Activated CD4-positive, alpha-beta T cell treated with anti-CD3 and anti-CD28 coated beads for 36 hours (primary cell): Measurements from ENCODE around the gene ATG101. TPM values are rescaled to one million over a fixed set of nuclear protein-coding genes. Genes with fewer than 3 reads are reported as not detected.

ENCODE experiments used
- ATAC-seq: fragments of 200-7000 bp; cut with Tn5 transposase; one replicate; pipeline ENCODE4 v1.10.0; 2021; ENCODE audit warnings: mild to moderate bottlenecking, moderate library complexity
- CTCF ChIA-PET: fragments of 350-600 bp; sonication (Branson Sonifier 250); formaldehyde crosslinking; loops from one replicate; lab custom pipeline; 2021; ENCODE audit warnings: antibody characterized with exemption; lab: Charles Lee
- POLR2A ChIA-PET: fragments of 350-600 bp; sonication (Branson Sonifier 250); formaldehyde crosslinking; loops from one replicate; lab custom pipeline; 2021; ENCODE audit warnings: antibody characterized with exemption, inconsistent platforms; lab: Charles Lee
- DNase-seq: peaks from one replicate; pipeline ENCODE4 v3.0.0-alpha.2; 2020
- H3K27ac Mint-ChIP-seq: one replicate; pipeline ENCODE4 v1.8.0; 2021; ENCODE audit warnings: mixed read lengths
- H3K27me3 Mint-ChIP-seq: one replicate; pipeline ENCODE4 v1.8.0; 2021; ENCODE audit warnings: mixed read lengths
- H3K36me3 Mint-ChIP-seq: one replicate; pipeline ENCODE4 v1.8.0; 2021; ENCODE audit warnings: low read depth, mixed read lengths
- H3K4me1 Mint-ChIP-seq: one replicate; pipeline ENCODE4 v1.8.0; 2021; ENCODE audit warnings: mixed read lengths
- H3K4me3 Mint-ChIP-seq: one replicate; pipeline ENCODE4 v1.8.0; 2021; ENCODE audit warnings: mild to moderate bottlenecking, moderate library complexity, mixed read lengths
- H3K9me3 Mint-ChIP-seq: one replicate; pipeline ENCODE4 v1.8.0; 2021; ENCODE audit warnings: low read depth, mixed read lengths
- intact Hi-C, 2 experiments: fragments of 100-400 bp; cut with DNase I in 1 of 2; cut with micrococcal nuclease in 1 of 2; formaldehyde crosslinking; loops; one replicate each; pipeline versions ENCODE4 v1.14.2 to v1.15.1; 2022 to 2024; cut with DNase I, micrococcal nuclease
- total RNA-seq, 2 experiments: library from RNA; stranded (reverse); gene quantifications; one replicate each; pipeline ENCODE4 v1.2.3, GENCODE V29; 2021

The ATG101 gene
- total RNA-seq, 2 experiments from 2014 or later = 24.0 to 30.7 TPM

DNA sequence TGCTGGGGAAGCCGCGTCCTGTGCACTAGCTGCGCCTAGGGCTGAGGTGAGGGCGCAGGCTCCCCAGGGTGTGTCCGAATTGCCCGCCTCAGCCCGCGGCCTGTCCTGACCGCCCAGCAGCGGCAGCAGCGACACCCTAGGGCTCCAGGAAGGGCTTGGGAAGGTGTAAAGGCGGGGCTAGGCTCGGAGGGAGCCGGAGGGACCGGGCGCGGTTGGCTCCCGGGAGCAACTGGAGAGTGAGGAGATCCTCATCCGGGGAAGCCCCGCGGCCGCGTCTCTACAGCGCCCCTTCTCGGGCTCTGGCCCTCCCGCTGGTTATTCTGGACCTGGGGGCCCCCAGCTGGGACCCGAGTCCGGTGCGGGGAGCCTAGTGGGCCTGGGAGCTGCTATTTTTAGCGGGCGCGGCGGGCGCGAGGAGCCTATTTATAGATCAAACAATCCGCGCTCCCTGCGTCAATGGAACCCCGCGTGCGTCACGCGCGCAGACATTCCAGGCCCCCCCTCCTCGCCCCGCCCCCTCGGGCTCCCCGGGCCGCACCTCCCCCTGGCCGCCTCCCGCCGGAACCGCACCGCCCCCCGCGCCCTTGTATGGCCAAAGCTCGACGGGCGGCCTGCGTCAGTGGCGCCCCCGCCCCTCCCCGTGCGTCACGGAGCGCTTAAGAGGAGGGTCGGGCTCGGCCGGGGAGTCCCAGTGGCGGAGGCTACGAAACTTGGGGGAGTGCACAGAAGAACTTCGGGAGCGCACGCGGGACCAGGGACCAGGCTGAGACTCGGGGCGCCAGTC, 18.8 kb upstream of the ATG101 start, which contains the start of gene NR4A1:
Gene NR4A1, plus strand, starts transcription at position 685 of the 784 bp plus-strand sequence. CDS start 2,887 bp downstream, outside the sequence.
- H3K27ac Mint-ChIP-seq = peak within 1 kb of the TSS; percentile 91
- intact Hi-C loops = loop anchor here (1.0 kb wide), 8 partner anchors 14 to 955 kb away; partner anchors contain the start of genes ATG101 (in 2 of the 2), TAMALIN (in 2 of the 2), ACVR1B (in 1 of the 2) and EIF4B (in 1 of the 2)
- peaks cover 38% of the 10 kb centered on the region for H3K4me1 Mint-ChIP-seq
- peak within 1 kb of the TSS; percentile 92 for H3K4me3 Mint-ChIP-seq
- CTCF ChIA-PET = interaction anchor here (0.6 to 6.0 kb wide), 10 partner anchors 12 to 30 kb away, joined by 3 to 66 read pairs (median 4); partner anchors contain the start of gene ATG101
- peaks cover 29% of the 10 kb centered on the region for H3K36me3 Mint-ChIP-seq
- POLR2A ChIA-PET = interaction anchor here (0.6 to 2.1 kb wide), 9 partner anchors 9 to 45 kb away, joined by 3 to 12 read pairs (median 3); partner anchors contain the start of genes ATG101 and TAMALIN
- peak; percentile 88 for ATAC-seq
- DNase-seq = peak; percentile 100
- no peaks in the 10 kb centered on the region for H3K9me3 Mint-ChIP-seq
- H3K27me3 Mint-ChIP-seq = no peaks in the 10 kb centered on the region

DNA sequence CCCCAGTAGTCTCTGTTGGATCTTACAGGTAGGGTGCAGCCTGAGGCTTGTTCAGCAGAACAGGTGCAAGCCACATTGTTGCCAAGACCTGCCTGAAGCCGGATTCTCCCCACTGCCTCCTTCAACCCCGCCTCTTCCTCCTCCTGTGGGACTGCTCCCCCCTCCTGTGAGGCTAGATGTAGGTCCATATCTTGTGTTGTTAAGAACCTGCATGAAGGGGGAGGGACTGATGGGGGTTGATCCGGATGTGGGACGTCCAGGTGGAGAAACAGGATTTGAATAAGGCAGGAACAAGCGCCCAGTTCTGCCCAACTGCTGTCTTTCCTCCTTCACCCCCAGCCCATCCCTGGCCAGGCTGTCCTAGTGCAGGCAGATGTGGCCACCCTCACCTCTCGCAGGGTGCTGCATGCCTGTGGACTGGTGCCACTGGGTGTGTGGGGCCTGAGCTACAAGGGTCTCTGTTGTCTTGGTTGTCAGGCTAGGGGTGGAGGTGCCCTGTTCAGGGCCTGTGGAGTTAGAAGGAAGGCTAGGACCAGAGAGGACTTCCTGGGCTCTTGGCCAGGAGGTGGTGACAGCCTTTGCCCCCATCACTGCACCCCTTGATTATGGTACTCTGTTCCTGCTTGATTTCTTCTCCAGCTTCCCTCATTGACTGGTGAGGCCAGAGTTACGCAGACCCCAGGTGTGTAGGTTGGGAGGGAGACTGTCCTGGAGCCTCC, 17.2 kb upstream of the ATG101 start:
- H3K4me3 Mint-ChIP-seq = peak overlapping the region; percentile 92
- H3K9me3 Mint-ChIP-seq = no peaks in the 10 kb centered on the region
- CTCF ChIA-PET = interaction anchor here (0.9 to 6.0 kb wide), 4 partner anchors 14 to 27 kb away, joined by 3 to 66 read pairs (median 5); no protein-coding TSS in a partner anchor
- POLR2A ChIA-PET = interaction anchor here (0.8 kb wide), 1 partner anchor 81 kb away, joined by 3 read pairs; no protein-coding TSS in a partner anchor
- peak overlapping the region; percentile 88 for H3K27ac Mint-ChIP-seq
- DNase-seq (peak; percentile 43), ATAC-seq (no peak)
- no peaks in the 10 kb centered on the region for H3K27me3 Mint-ChIP-seq
- H3K4me1 Mint-ChIP-seq = peaks cover 38% of the 10 kb centered on the region
- peaks cover 38% of the 10 kb centered on the region for H3K36me3 Mint-ChIP-seq
- intact Hi-C loops = no loop called here

DNA sequence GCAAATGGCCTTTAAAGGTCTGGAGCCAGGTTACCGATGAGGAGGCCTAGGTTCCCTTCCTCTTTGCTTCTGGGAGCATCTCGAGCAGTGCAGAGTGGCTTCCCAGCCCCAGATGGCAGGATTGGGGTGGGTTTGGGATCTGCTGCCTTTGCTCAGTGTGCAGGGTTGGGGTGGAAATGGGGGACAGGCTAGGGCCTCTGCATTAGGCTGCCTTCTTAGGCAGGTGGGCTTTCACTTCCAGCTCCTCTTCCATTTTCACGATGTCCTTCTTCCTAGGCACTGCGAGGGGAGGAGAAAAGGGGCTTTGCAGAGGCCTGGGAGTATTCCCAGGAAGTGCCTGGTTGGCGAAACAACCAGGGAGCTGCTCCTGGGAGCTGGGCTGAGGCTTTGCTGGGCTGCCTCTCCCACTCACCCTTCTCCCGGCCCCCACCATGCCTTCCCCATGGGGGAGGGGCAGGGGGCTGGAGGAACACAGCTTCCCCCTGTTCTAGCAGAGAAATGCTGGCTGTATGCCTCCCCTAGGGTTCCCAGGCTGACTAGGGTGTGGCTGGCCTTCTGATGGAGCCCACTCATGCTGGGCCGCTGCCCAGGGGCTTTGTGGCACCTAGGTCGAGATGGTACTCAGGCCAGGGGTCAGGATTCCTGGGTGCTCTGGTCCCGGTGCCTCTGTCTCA, 16.1 kb upstream of the ATG101 start:
- H3K27ac Mint-ChIP-seq = peak overlapping the region; percentile 25
- H3K4me1 Mint-ChIP-seq = peaks cover 38% of the 10 kb centered on the region
- DNase-seq (no peak), ATAC-seq (no peak)
- H3K27me3 Mint-ChIP-seq = no peaks in the 10 kb centered on the region
- H3K36me3 Mint-ChIP-seq = peaks cover 43% of the 10 kb centered on the region
- peak overlapping the region; percentile 92 for H3K4me3 Mint-ChIP-seq
- ChIA-PET CTCF (interaction anchor here (0.9 to 6.0 kb wide), 3 partner anchors 19 to 28 kb away, joined by 3 to 66 read pairs (median 3); no protein-coding TSS in a partner anchor), POLR2A (no interaction called here)
- intact Hi-C loops = no loop called here
- no peaks in the 10 kb centered on the region for H3K9me3 Mint-ChIP-seq

- Mint-ChIP-seq H3K4me3 (peak overlapping the region; percentile 53), H3K36me3 (peaks cover 41% of the 10 kb centered on the region), H3K9me3 (no peaks in the 10 kb centered on the region), H3K4me1 (peaks cover 35% of the 10 kb centered on the region), H3K27ac (no peak overlapping the region), H3K27me3 (no peaks in the 10 kb centered on the region)
- CTCF ChIA-PET = interaction anchor here (1.1 to 6.0 kb wide), 2 partner anchors 20 to 28 kb away, joined by 3 to 66 read pairs; no protein-coding TSS in a partner anchor
- intact Hi-C loops = no loop called here
- POLR2A ChIA-PET = no interaction called here
- no peak for DNase-seq
- ATAC-seq = no peak
Observed at GRCh38 chr12:52054231-52054832, 15.4 kb upstream of the ATG101 start.

- Mint-ChIP-seq H3K27me3 (no peaks in the 10 kb centered on the region), H3K9me3 (no peaks in the 10 kb centered on the region), H3K36me3 (peaks cover 41% of the 10 kb centered on the region), H3K4me3 (peak overlapping the region; percentile 53), H3K4me1 (peaks cover 28% of the 10 kb centered on the region), H3K27ac (no peak overlapping the region)
- no peak for ATAC-seq
- intact Hi-C loops = no loop called here
- ChIA-PET CTCF (interaction anchor here (0.6 to 6.0 kb wide), 3 partner anchors 20 to 213 kb away, joined by 3 to 66 read pairs (median 3); no protein-coding TSS in a partner anchor), POLR2A (no interaction called here)
- no peak for DNase-seq
Observed at GRCh38 chr12:52054833-52055730, 14.7 kb upstream of the ATG101 start.

DNA sequence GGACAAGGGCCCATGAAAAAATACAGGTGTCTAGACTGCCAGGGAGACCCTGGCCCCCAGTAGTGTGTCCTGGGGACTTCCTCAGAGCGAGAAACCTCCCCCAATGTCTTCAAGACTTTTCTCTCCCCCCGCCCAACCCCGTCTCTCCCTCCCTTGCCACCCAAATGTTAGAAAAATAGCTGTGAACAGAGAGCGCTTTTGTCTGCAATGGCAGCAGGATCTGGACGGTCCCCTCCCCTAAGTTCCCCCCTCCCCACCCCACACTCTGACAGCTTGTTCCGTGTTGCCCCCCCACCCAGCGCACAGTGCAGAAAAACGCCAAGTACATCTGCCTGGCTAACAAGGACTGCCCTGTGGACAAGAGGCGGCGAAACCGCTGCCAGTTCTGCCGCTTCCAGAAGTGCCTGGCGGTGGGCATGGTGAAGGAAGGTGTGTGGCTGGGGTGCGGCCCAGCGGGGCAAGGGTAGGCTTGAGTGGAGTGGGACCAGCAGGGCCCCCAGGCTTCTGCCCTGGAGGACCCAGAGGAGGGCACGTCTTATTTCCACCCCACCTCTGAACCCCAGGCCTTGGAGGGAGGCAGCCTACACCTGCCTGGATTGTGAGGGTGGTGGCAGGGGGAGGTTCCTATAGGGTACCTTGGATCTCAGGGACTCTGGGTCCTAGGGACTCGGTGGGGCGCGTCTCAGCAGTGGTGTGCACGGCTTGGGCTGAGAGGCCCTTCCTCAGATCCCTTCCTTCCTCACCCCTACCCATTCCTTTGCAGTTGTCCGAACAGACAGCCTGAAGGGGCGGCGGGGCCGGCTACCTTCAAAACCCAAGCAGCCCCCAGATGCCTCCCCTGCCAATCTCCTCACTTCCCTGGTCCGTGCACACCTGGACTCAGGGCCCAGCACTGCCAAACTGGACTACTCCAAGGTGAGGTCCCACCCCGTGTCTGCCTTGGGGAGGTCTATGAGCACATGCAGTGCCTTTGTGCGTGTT, 13.8 kb upstream of the ATG101 start:
- Mint-ChIP-seq H3K27me3 (no peaks in the 10 kb centered on the region), H3K9me3 (no peaks in the 10 kb centered on the region), H3K36me3 (peaks cover 41% of the 10 kb centered on the region), H3K4me1 (peaks cover 23% of the 10 kb centered on the region), H3K4me3 (no peak overlapping the region), H3K27ac (no peak overlapping the region)
- ChIA-PET POLR2A (no interaction called here), CTCF (interaction anchor here (0.8 to 6.0 kb wide), 2 partner anchors 30 kb away, joined by 4 to 66 read pairs; no protein-coding TSS in a partner anchor)
- intact Hi-C loops = no loop called here
- ATAC-seq (no peak), DNase-seq (no peak)

GRCh38 chr12:52056801-52057637, 12.8 kb upstream of the ATG101 start:
- H3K27me3 Mint-ChIP-seq = no peaks in the 10 kb centered on the region
- DNase-seq = no peak
- ChIA-PET POLR2A (no interaction called here), CTCF (interaction anchor here (0.7 to 0.8 kb wide), 3 partner anchors 11 to 31 kb away, joined by 3 to 4 read pairs (median 3); no protein-coding TSS in a partner anchor)
- H3K9me3 Mint-ChIP-seq = no peaks in the 10 kb centered on the region
- no peak overlapping the region for H3K4me3 Mint-ChIP-seq
- no peak overlapping the region for H3K27ac Mint-ChIP-seq
- intact Hi-C loops = no loop called here
- peaks cover 22% of the 10 kb centered on the region for H3K4me1 Mint-ChIP-seq
- peaks cover 38% of the 10 kb centered on the region for H3K36me3 Mint-ChIP-seq
- no peak for ATAC-seq

GRCh38 chr12:52057638-52058576, 11.9 kb upstream of the ATG101 start:
- Mint-ChIP-seq H3K4me3 (no peak overlapping the region), H3K36me3 (peaks cover 29% of the 10 kb centered on the region), H3K4me1 (peaks cover 16% of the 10 kb centered on the region), H3K27me3 (no peaks in the 10 kb centered on the region), H3K27ac (no peak overlapping the region), H3K9me3 (no peaks in the 10 kb centered on the region)
- no peak for ATAC-seq
- ChIA-PET CTCF (interaction anchor here (0.7 to 1.2 kb wide), 3 partner anchors 10 to 25 kb away, joined by 3 read pairs; no protein-coding TSS in a partner anchor), POLR2A (no interaction called here)
- intact Hi-C loops = no loop called here
- no peak for DNase-seq
